KMS-11 (cell line): ENCODE results near the gene CMTM2.

ENCODE experiments used
- H2AFZ ChIP-seq: fragments of 200-600 bp; sonication (generic); 2 replicates; pipeline ENCODE4 v1.6.1; 2016; ENCODE audit warnings: antibody characterized with exemption, mixed run types, low read depth
- H3K27ac ChIP-seq: fragments of 200-600 bp; sonication (generic); 2 replicates; pipeline ENCODE4 v1.6.1; 2016; ENCODE audit warnings: mild to moderate bottlenecking, mixed run types
- H3K27me3 ChIP-seq: fragments of 200-600 bp; sonication (generic); 2 replicates; pipeline ENCODE4 v1.6.1; 2017; ENCODE audit warnings: mild to moderate bottlenecking, low read depth, mixed run types, moderate library complexity; ENCODE audit not compliant: insufficient read depth
- H3K36me3 ChIP-seq: fragments of 200-600 bp; sonication (generic); 2 replicates; pipeline ENCODE4 v1.6.1; 2017; ENCODE audit warnings: mild to moderate bottlenecking, mixed run types; ENCODE audit not compliant: insufficient read depth
- H3K4me1 ChIP-seq: fragments of 200-600 bp; sonication (generic); 2 replicates; pipeline ENCODE4 v1.6.1; 2016; ENCODE audit warnings: mild to moderate bottlenecking, low read depth, mixed run types; ENCODE audit not compliant: poor library complexity, severe bottlenecking
- H3K4me2 ChIP-seq: fragments of 200-600 bp; sonication (generic); 2 replicates; pipeline ENCODE4 v1.7.0; 2016; ENCODE audit warnings: mild to moderate bottlenecking, mixed run types
- H3K4me3 ChIP-seq: fragments of 200-600 bp; sonication (generic); IDR thresholded peaks from 2 replicates; pipeline ENCODE4 v1.6.1; 2017; ENCODE audit warnings: low read depth, low read length, mixed read lengths; ENCODE audit not compliant: insufficient read depth
- H3K79me2 ChIP-seq: fragments of 200-600 bp; sonication (generic); 2 replicates; pipeline ENCODE4 v1.6.1; 2016; ENCODE audit warnings: low read depth, mixed run types; ENCODE audit not compliant: insufficient read depth
- H3K9ac ChIP-seq: fragments of 200-600 bp; sonication (generic); 2 replicates; pipeline ENCODE4 v1.6.1; 2016; ENCODE audit warnings: mild to moderate bottlenecking, mixed run types
- H4K20me1 ChIP-seq: fragments of 200-600 bp; sonication (generic); 2 replicates; pipeline ENCODE4 v1.6.1; 2016; ENCODE audit warnings: mild to moderate bottlenecking, mixed run types; ENCODE audit not compliant: insufficient read depth
- CTCF ChIP-seq: fragments of 200-600 bp; sonication (generic); conservative IDR thresholded peaks from 2 replicates; pipeline ENCODE4 v1.6.1; 2017; ENCODE audit warnings: low read depth, mild to moderate bottlenecking, antibody characterized with exemption, low read length, moderate library complexity, mixed read lengths

Gene CMTM2

GRCh38 chr16:66574081-66574480 is 5.2 kb upstream of the CMTM2 start:
- no peak overlapping the region for H3K9ac ChIP-seq
- no peaks in the 10 kb centered on the region for H4K20me1 ChIP-seq
- no peaks in the 10 kb centered on the region for H3K79me2 ChIP-seq
- no peak overlapping the region for H3K4me2 ChIP-seq
- no peak overlapping the region for H3K27ac ChIP-seq
- no peak for TF ChIP-seq CTCF
- no peaks in the 10 kb centered on the region for H3K36me3 ChIP-seq
- no peak overlapping the region for H3K4me3 ChIP-seq
- no peaks in the 10 kb centered on the region for H3K27me3 ChIP-seq
- no peak overlapping the region for H2AFZ ChIP-seq
- no peaks in the 10 kb centered on the region for H3K4me1 ChIP-seq

- no peak for TF ChIP-seq CTCF
- Histone ChIP-seq H4K20me1 (no peaks in the 10 kb centered on the region), H3K36me3 (no peaks in the 10 kb centered on the region), H3K27me3 (no peaks in the 10 kb centered on the region), H2AFZ (no peak overlapping the region), H3K9ac (no peak overlapping the region), H3K79me2 (no peaks in the 10 kb centered on the region), H3K4me3 (no peak overlapping the region), H3K4me1 (no peaks in the 10 kb centered on the region), H3K27ac (no peak overlapping the region), H3K4me2 (no peak overlapping the region)
These were observed 4.7 kb upstream of the CMTM2 start for GRCh38 chr16:66574531-66574930.

GRCh38 chr16:66575060-66575459 is 4.2 kb upstream of the CMTM2 start:
- Histone ChIP-seq H3K4me2 (no peak overlapping the region), H4K20me1 (no peaks in the 10 kb centered on the region), H3K27me3 (no peaks in the 10 kb centered on the region), H3K36me3 (no peaks in the 10 kb centered on the region), H2AFZ (no peak overlapping the region), H3K4me1 (no peaks in the 10 kb centered on the region), H3K27ac (no peak overlapping the region), H3K79me2 (no peaks in the 10 kb centered on the region), H3K4me3 (no peak overlapping the region), H3K9ac (no peak overlapping the region)
- TF ChIP-seq CTCF, result no peak

- Histone ChIP-seq H4K20me1 (no peaks in the 10 kb centered on the region), H3K9ac (no peak overlapping the region), H3K4me3 (no peak overlapping the region), H3K27ac (no peak overlapping the region), H3K4me2 (no peak overlapping the region), H3K36me3 (no peaks in the 10 kb centered on the region), H3K4me1 (no peaks in the 10 kb centered on the region), H3K27me3 (no peaks in the 10 kb centered on the region), H3K79me2 (no peaks in the 10 kb centered on the region), H2AFZ (no peak overlapping the region)
- no peak for TF ChIP-seq CTCF
These were observed 3.0 kb upstream of the CMTM2 start for GRCh38 chr16:66576296-66576695.
